ENCODE measurements around the gene RAB11FIP4.

The RAB11FIP4 gene

GRCh38 chr17:31412511-31412910, 21.0 kb downstream of the RAB11FIP4 start:
- DNase-seq = no peak

- DNase-seq = no peak
These were observed 21.8 kb downstream of the RAB11FIP4 start for GRCh38 chr17:31413081-31413799.

GRCh38 chr17:31413874-31414549, 22.5 kb downstream of the RAB11FIP4 start:
- no peak for DNase-seq

GRCh38 chr17:31414550-31414918, 23.1 kb downstream of the RAB11FIP4 start:
- DNase-seq = no peak

GRCh38 chr17:31415004-31415454, 23.6 kb downstream of the RAB11FIP4 start:
- no peak for DNase-seq

GRCh38 chr17:31415640-31416502, 24.4 kb downstream of the RAB11FIP4 start:
- no peak for DNase-seq

GRCh38 chr17:31416503-31416923, 25.0 kb downstream of the RAB11FIP4 start:
- DNase-seq = no peak

- DNase-seq = no peak
These were observed 25.7 kb downstream of the RAB11FIP4 start for GRCh38 chr17:31417051-31417792.

- DNase-seq = no peak
These were observed 27.4 kb downstream of the RAB11FIP4 start for GRCh38 chr17:31418773-31419350.

- DNase-seq = no peak
These were observed 31.0 kb downstream of the RAB11FIP4 start for GRCh38 chr17:31422443-31422842.

- no peak for DNase-seq
These were observed 33.4 kb downstream of the RAB11FIP4 start for GRCh38 chr17:31424944-31425281.

- no peak for DNase-seq
These were observed 34.0 kb downstream of the RAB11FIP4 start for GRCh38 chr17:31425282-31426040.

GRCh38 chr17:31427684-31428083, 36.2 kb downstream of the RAB11FIP4 start:
- no peak for DNase-seq

GRCh38 chr17:31428111-31428510, 36.6 kb downstream of the RAB11FIP4 start:
- no peak for DNase-seq

GRCh38 chr17:31428512-31428911, 37.0 kb downstream of the RAB11FIP4 start:
- no peak for DNase-seq

- no peak for DNase-seq
These were observed 39.8 kb downstream of the RAB11FIP4 start for GRCh38 chr17:31431098-31431851.

- DNase-seq = no peak
These were observed 40.6 kb downstream of the RAB11FIP4 start for GRCh38 chr17:31431852-31432658.

GRCh38 chr17:31433091-31433790, 41.8 kb downstream of the RAB11FIP4 start:
- peak; percentile 68 for DNase-seq

All from CD4-positive, alpha-beta T cell treated with Interleukin-17A for 4 hours (primary cell).